Myocyte (in vitro differentiated cells): Measurements from ENCODE around the gene TSNAXIP1. TPM values are rescaled to one million over a fixed set of nuclear protein-coding genes. Genes with fewer than 3 reads are reported as not detected.

ENCODE experiments used
- total RNA-seq: library from RNA; depleted of rRNA; stranded (reverse); fragments of >200 nt; gene quantifications from 2 replicates; pipeline ENCODE4 v1.2.3, GENCODE V29; 2014

Gene TSNAXIP1
- total RNA-seq, 1 donor from 2014 or later = 1.1 TPM

Other genes starting within 250 kb of the TSNAXIP1 start
- gene CTCF, start 244.4 kb upstream of the TSNAXIP1 start, total RNA-seq = 27.9 and 35.7 TPM in 2 replicates
- 0.08 and 0.83 TPM in 2 replicates for gene CARMIL2, start 161.7 kb upstream of the TSNAXIP1 start, total RNA-seq
- gene ACD, start 146.6 kb upstream of the TSNAXIP1 start, total RNA-seq = 15.8 and 17.5 TPM in 2 replicates
- gene PARD6A, start 145.9 kb upstream of the TSNAXIP1 start, total RNA-seq = 3.4 and 4.1 TPM in 2 replicates
- 11.1 and 12.7 TPM in 2 replicates for gene ENKD1, start 140.1 kb upstream of the TSNAXIP1 start, total RNA-seq
- 10.8 and 11.6 TPM in 2 replicates for gene C16orf86, start 140.1 kb upstream of the TSNAXIP1 start, total RNA-seq
- 10.5 and 11.2 TPM in 2 replicates for gene GFOD2, start 87.6 kb upstream of the TSNAXIP1 start, total RNA-seq
- gene RANBP10, start 329 bp upstream of the TSNAXIP1 start, total RNA-seq = 6.9 and 9.4 TPM in 2 replicates
- 67.0 and 73.3 TPM in 2 replicates for gene THAP11, start 35.4 kb downstream of the TSNAXIP1 start, total RNA-seq
- 120 and 182 TPM in 2 replicates for gene NUTF2, start 40.0 kb downstream of the TSNAXIP1 start, total RNA-seq
- 48.3 and 63.7 TPM in 2 replicates for gene CENPT, start 40.8 kb downstream of the TSNAXIP1 start, total RNA-seq
- gene EDC4, start 66.2 kb downstream of the TSNAXIP1 start, total RNA-seq = 147 and 164 TPM in 2 replicates
- gene NRN1L, start 78.0 kb downstream of the TSNAXIP1 start, total RNA-seq = 0.83 and 1.9 TPM in 2 replicates
- 9.4 and 10.6 TPM in 2 replicates for gene PSKH1, start 86.4 kb downstream of the TSNAXIP1 start, total RNA-seq
- gene CTRL, start 125.0 kb downstream of the TSNAXIP1 start, total RNA-seq = 0.42 and 1.3 TPM in 2 replicates
- 23.4 and 39.3 TPM in 2 replicates for gene PSMB10, start 130.0 kb downstream of the TSNAXIP1 start, total RNA-seq
- 15.3 and 25.1 TPM in 2 replicates for gene LCAT, start 137.2 kb downstream of the TSNAXIP1 start, total RNA-seq
- 85.9 and 98.3 TPM in 2 replicates for gene SLC12A4, start 161.7 kb downstream of the TSNAXIP1 start, total RNA-seq
- not detected in 2 replicates for gene DPEP3, start 173.6 kb downstream of the TSNAXIP1 start, total RNA-seq
- gene DPEP2, start 192.6 kb downstream of the TSNAXIP1 start, total RNA-seq = 0.05 TPM in 1 of 2 replicates, not detected in the other
- gene DPEP2NB, start 209.0 kb downstream of the TSNAXIP1 start, total RNA-seq = not detected in 2 replicates
- 11.1 and 14.1 TPM in 2 replicates for gene DDX28, start 216.3 kb downstream of the TSNAXIP1 start, total RNA-seq
- 20.7 and 20.8 TPM in 2 replicates for gene DUS2, start 216.4 kb downstream of the TSNAXIP1 start, total RNA-seq